Gastrocnemius medialis (tissue), 4 donors: ENCODE measurements around the gene IWS1.

Experiments used
- CTCF ChIP-seq, 5 experiments: fragments of 450-650 bp in 3 of 5; fragments of 200-600 bp in 2 of 5; sonication (generic) in 2 of 5; IDR thresholded peaks in 4 of 5; conservative IDR thresholded peaks in 1 of 5; 1 replicate in 4 of 5; 2 replicates in 1 of 5; pipeline ENCODE4 v1.5.1; 2016 to 2019; ENCODE audit warnings: antibody characterized with exemption in 5 of 5, mild to moderate bottlenecking in 3 of 5, moderate library complexity in 3 of 5
- POLR2A ChIP-seq, 2 donors: fragments of 450-650 bp; IDR thresholded peaks; one replicate each; pipeline ENCODE4 v1.6.1; 2017; ENCODE audit warnings: antibody characterized with exemption in 2 of 2, mild to moderate bottlenecking in 2 of 2, moderate library complexity in 2 of 2

GRCh38 chr2:127434515-127434914 lies 91.8 kb downstream of the IWS1 start:
- no peak for TF ChIP-seq CTCF (IDR thresholded peaks at IDR 0.05 in 4 of 5, conservative IDR thresholded peaks at IDR 0.05 in 1 of 5)
- TF ChIP-seq POLR2A (IDR thresholded peaks at IDR 0.05) = no peak
